ENCODE results near the gene SLC38A8. TPM values are rescaled to one million over a fixed set of nuclear protein-coding genes. Genes with fewer than 3 reads are reported as not detected.

The SLC38A8 gene
- total RNA-seq, 1 donor: not detected

DNA sequence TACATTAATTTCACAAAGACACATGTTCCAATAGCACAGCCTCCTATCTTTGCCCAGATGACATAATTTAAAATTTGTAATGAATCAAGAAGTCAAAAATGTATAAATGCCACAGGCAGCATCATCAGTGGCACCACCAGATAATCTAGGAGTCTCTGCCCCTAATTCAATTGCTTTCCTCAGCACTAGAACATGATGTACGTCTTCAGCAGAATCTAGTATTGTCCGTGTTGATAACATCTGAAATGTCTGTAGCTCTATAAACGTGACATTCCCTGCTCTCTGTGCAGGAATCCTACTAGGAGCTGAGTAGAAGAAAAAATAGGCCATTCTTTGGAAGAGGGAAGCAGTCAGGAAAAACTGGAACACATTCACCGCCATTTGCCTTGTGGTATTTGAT is 21.4 kb upstream of the SLC38A8 start:
- TF ChIP-seq, protein P1, sequence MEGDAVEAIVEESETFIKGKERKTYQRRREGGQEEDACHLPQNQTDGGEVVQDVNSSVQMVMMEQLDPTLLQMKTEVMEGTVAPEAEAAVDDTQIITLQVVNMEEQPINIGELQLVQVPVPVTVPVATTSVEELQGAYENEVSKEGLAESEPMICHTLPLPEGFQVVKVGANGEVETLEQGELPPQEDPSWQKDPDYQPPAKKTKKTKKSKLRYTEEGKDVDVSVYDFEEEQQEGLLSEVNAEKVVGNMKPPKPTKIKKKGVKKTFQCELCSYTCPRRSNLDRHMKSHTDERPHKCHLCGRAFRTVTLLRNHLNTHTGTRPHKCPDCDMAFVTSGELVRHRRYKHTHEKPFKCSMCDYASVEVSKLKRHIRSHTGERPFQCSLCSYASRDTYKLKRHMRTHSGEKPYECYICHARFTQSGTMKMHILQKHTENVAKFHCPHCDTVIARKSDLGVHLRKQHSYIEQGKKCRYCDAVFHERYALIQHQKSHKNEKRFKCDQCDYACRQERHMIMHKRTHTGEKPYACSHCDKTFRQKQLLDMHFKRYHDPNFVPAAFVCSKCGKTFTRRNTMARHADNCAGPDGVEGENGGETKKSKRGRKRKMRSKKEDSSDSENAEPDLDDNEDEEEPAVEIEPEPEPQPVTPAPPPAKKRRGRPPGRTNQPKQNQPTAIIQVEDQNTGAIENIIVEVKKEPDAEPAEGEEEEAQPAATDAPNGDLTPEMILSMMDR (IDR thresholded peaks at IDR 0.05; ENCODE audit: insufficient read depth, low read length): no peak
- H3K4me3 ChIP-seq (ENCODE audit: low read depth, low read length): no peak overlapping the region
- DNase-seq (ENCODE audit: low read depth): no peak

DNA sequence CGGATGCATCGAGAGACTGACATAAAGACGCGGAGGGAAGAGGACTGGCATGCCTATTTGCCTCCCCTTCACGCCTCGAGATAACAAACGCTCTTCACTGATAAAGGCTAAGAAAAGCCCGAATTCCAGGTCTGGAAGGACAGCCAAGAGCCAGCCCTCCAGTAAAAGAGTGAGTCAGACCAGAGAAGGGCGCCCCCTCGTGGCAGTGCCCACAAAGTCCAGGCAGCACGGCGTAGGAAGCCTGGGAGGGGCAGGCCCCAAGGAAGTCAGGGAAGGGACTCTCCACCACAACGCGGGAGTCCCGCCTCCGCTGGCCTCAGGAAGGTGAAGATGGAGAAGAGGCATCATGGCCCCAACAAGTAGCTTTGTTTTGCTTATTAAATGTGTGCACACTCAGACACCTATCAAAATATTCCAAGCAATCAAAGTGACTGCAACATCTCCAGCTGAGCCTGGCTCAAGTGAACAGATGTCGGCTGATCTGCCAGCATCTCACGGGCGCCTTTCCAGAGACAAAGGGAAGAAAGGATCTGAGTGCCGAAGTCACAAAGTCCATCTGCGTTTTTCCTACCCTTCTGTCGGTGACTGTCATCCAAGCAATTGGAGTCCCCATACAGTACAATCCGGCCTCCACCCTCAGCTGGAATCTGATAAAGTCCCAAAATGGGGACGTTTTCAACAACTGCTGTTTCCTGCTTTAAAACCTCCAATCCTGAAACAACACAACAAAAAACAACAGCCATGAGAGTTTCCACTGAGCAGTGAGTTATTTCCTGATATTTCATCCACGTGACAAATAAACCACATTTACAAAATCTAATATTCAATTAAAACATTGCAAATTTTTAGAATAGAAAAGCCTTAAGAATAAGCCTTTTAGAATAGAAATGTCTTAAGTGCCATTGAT is 20.4 kb upstream of the SLC38A8 start:
- no peak overlapping the region for H3K4me3 ChIP-seq (ENCODE audit: low read depth, low read length)
- peak; percentile 85 for DNase-seq (ENCODE audit: low read depth)
- TF ChIP-seq, protein P1 (IDR thresholded peaks at IDR 0.05; ENCODE audit: insufficient read depth, low read length): peak; percentile 91

DNA sequence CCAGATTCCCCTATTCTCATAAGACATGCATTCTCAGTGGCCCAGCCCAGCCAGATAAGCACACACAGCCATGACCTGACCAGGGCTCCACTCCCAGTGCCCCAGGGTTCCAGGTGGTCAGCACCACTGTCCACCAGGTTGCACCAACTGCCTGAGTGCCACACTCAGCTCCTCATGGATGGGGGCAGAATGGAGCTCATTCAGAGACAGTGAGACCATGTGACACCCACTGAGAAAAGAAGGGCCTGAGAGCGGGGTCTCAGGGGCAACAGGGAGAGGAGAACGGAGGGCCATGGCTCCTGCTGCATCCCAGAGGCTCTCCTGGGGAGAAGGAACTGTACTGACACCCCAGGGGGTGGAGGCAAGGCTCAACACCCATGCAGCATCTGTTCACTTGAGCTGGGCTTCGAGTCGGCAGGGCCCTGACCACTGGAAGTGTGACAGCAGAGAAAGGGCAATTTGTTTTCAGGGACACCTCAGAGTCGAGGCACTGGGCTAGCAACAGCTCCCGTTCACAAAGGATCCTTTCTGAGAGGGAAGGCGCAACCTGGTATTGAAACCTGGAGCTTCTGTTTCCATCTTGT is 18.7 kb upstream of the SLC38A8 start:
- DNase-seq (ENCODE audit: low read depth): no peak
- TF ChIP-seq, protein P1 (IDR thresholded peaks at IDR 0.05; ENCODE audit: insufficient read depth, low read length): no peak
- H3K4me3 ChIP-seq (ENCODE audit: low read depth, low read length): no peak overlapping the region

DNA sequence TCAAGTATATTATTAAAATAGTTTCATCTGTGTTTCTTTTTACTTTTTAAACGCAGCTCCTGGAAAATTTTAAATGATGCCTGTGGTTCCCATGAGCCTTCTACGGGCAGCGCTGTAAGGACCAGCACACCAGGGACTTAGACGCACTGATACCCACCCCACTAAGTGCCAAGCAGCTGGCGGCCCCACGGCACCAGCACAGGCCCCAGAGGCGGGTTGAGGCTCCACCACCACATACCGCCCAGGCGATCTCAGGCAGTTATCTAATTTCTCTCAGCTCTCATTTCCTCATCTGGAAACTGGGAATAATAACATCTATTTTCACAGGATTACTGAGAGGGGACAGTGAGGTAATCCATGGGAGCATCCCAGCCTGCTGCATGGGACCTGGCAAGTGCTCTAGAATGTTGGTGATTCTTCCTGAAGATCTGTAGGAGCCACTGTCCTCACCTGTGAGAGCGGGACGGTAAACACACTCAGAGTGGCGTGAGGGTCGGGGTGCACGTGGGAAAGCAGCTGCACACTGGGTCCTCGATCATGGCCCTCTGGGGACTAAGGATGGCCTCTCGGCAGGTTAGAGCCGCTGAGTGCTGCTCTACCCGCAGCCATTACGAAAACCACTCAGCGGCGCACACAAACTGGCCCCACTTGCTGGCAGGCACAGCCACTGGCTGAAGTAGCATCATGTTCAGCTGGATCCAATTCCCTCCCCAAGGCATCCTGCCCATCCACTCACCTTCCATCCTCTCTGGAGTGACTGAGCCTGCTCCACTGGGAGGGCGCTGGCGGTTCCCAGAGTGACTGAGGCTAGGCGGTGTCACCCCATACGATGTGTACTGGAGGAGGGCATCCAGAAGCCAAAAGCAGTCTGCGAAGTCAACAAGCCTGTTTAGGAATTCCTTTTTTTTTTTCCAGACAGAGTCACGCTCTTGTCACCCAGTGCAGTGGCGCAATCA is 17.6 kb upstream of the SLC38A8 start:
- no peak overlapping the region for H3K4me3 ChIP-seq (ENCODE audit: low read depth, low read length)
- TF ChIP-seq, protein P1 (IDR thresholded peaks at IDR 0.05; ENCODE audit: insufficient read depth, low read length): no peak
- no peak for DNase-seq (ENCODE audit: low read depth)

DNA sequence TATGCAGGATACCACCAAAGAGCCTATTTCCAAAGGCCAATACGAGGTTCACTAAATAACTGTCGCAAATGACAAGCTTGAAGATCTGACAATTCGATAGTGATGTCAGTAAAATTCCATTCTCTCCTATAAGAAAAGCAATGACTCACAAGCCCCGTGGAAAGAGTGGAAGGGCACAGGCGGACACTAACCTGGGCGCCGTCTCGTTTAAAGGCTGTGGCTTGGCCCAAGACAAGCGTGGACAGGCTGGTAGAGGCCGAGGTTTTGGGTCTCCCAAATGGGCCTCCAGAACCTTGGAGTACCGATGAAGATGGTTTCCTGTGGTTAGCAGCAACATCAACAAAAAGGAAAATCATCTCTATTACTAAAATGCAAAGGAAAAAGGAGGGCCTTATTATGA is 16.5 kb upstream of the SLC38A8 start:
- TF ChIP-seq, protein P1 (IDR thresholded peaks at IDR 0.05; ENCODE audit: insufficient read depth, low read length): no peak
- DNase-seq (ENCODE audit: low read depth): no peak
- H3K4me3 ChIP-seq (ENCODE audit: low read depth, low read length): no peak overlapping the region

DNA sequence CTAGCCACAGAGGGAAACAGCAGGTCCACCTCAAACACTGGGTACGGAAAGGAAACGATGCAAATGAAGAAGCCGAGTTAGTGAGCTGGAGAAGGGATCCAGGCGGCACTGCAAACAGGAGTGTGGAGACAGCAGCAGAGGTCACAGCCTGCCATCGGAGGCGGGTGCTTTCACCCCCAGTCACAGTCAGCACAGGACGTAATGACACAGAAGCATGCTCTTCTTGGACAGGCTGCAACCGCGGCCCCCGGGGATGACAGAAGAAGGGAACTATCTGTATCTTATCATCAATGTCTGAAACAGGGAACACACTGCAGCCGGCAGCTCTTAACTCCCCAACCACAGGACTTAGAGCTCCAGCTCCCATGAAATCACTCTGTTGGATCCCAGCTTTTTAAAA is 16.1 kb upstream of the SLC38A8 start:
- no peak for DNase-seq (ENCODE audit: low read depth)
- TF ChIP-seq, protein P1 (IDR thresholded peaks at IDR 0.05; ENCODE audit: insufficient read depth, low read length): no peak

More for the DNA sequence above, 16.1 kb upstream of the SLC38A8 start:
- no peak overlapping the region for H3K4me3 ChIP-seq (ENCODE audit: low read depth, low read length)

Measured in fibroblast of the aortic adventitia (primary cell).